GM15510 (cell line): ENCODE data around the gene OXNAD1.

Experiments
- POLR2A ChIP-seq: IDR thresholded peaks from 3 replicates; pipeline ENCODE4 v1.6.1; 2011; ENCODE audit warnings: borderline replicate concordance; ENCODE audit not compliant: insufficient read length; ENCODE audit errors: extremely low read depth

The OXNAD1 gene

GRCh38 chr3:16264708-16265454 lies at the start of gene OXNAD1, which contains the start of gene DPH3:
TSS of gene OXNAD1 (plus strand) at chr3:16265212. CDS start at chr3:16270953, 5,741 bp downstream.
TSS of gene DPH3 (minus strand) at chr3:16264943. CDS start at chr3:16264876, 67 bp downstream.
- TF ChIP-seq POLR2A = peak; percentile 82

- no peak for TF ChIP-seq POLR2A
Observed at GRCh38 chr3:16216373-16216935, 48.6 kb upstream of the OXNAD1 start.

GRCh38 chr3:16219777-16220176 lies 45.2 kb upstream of the OXNAD1 start:
- no peak for TF ChIP-seq POLR2A

- no peak for TF ChIP-seq POLR2A
Observed at GRCh38 chr3:16221990-16222389, 43.0 kb upstream of the OXNAD1 start.

GRCh38 chr3:16222547-16222946 lies 42.5 kb upstream of the OXNAD1 start:
- no peak for TF ChIP-seq POLR2A

GRCh38 chr3:16224325-16224724 lies 40.7 kb upstream of the OXNAD1 start:
- TF ChIP-seq POLR2A = no peak

GRCh38 chr3:16227566-16227965 lies 37.4 kb upstream of the OXNAD1 start:
- no peak for TF ChIP-seq POLR2A

GRCh38 chr3:16229681-16230080 lies 35.3 kb upstream of the OXNAD1 start:
- TF ChIP-seq POLR2A = no peak

GRCh38 chr3:16231983-16232382 lies 33.0 kb upstream of the OXNAD1 start:
- no peak for TF ChIP-seq POLR2A

GRCh38 chr3:16233806-16234205 lies 31.2 kb upstream of the OXNAD1 start:
- TF ChIP-seq POLR2A = no peak

GRCh38 chr3:16234281-16234680 lies 30.7 kb upstream of the OXNAD1 start:
- TF ChIP-seq POLR2A = no peak

- TF ChIP-seq POLR2A = no peak
Observed at GRCh38 chr3:16236030-16236639, 28.9 kb upstream of the OXNAD1 start.

GRCh38 chr3:16236856-16237393 lies 28.1 kb upstream of the OXNAD1 start:
- TF ChIP-seq POLR2A = no peak

- TF ChIP-seq POLR2A = no peak
Observed at GRCh38 chr3:16239086-16239770, 25.8 kb upstream of the OXNAD1 start.

- no peak for TF ChIP-seq POLR2A
Observed at GRCh38 chr3:16239780-16240179, 25.2 kb upstream of the OXNAD1 start.
